HCT116 (cell line): Measurements from ENCODE around the gene SLC35F3. TPM values are rescaled to one million over a fixed set of nuclear protein-coding genes. Genes with fewer than 3 reads are reported as not detected.

Experiments
- ATAC-seq: fragments of 200-7000 bp; cut with Tn5 transposase; 2 replicates; pipeline ENCODE4 v1.9.1; 2020; ENCODE audit warnings: mild to moderate bottlenecking, moderate library complexity
- BruUV-seq: library from RNA; stranded (reverse); fragments of 400-500 nt; replicated peaks from 2 replicates; lab custom pipeline; 2021; lab: Mats Ljungman, UMichigan
- CTCF ChIA-PET: fragments of 300-600 bp; sonication (Branson Sonifier 250); formaldehyde crosslinking; loops from one replicate; lab custom pipeline; 2021; ENCODE audit warnings: antibody characterized with exemption; lab: Charles Lee
- POLR2A ChIA-PET: fragments of 300-600, 350-600 bp; sonication (Branson Sonifier 250); formaldehyde crosslinking; loops from one replicate; lab custom pipeline; 2021; ENCODE audit warnings: antibody characterized with exemption; lab: Charles Lee
- RAD21 ChIA-PET, 2 experiments: fragments of 300-600 bp; sonication (Branson Sonifier 250); formaldehyde crosslinking; loops; one replicate each; lab custom pipeline; 2023; ENCODE audit warnings: low total read pairs in 2 of 2; ENCODE audit not compliant: uncharacterized antibody in 2 of 2, unreplicated experiment in 2 of 2, low non-redundant PET in 1 of 2; lab: Charles Lee
- DNase-seq: peaks from one replicate; pipeline ENCODE4 v3.0.0-alpha.2; 2010; ENCODE audit warnings: low read depth, low spot score
- H2AFZ ChIP-seq: fragments of 200-600 bp; shearing (Covaris generic), sonication (generic); 2 replicates; pipeline ENCODE4 v1.6.1; 2017; ENCODE audit warnings: low read depth, mixed run types, mixed read lengths, antibody characterized with exemption, low read length; ENCODE audit not compliant: poor library complexity, severe bottlenecking
- H3K27ac ChIP-seq: 2 replicates; pipeline ENCODE4 v1.5.1; 2012; ENCODE audit warnings: low read depth, low read length
- H3K27me3 ChIP-seq: fragments of 200-600 bp; sonication (generic); 2 replicates; pipeline ENCODE4 v1.6.1; 2016; ENCODE audit warnings: mixed run types, low read length, mixed read lengths; ENCODE audit not compliant: insufficient read depth
- H3K36me3 ChIP-seq, 2 experiments: fragments of 200-500 bp in 1 of 2; fragments of 200-600 bp in 1 of 2; sonication (Bioruptor generic) in 1 of 2; sonication (generic) in 1 of 2; 2 replicates each; pipeline versions ENCODE4 v1.5.1 to v1.6.1; 2014 to 2016; ENCODE audit warnings: low read length in 2 of 2, inconsistent platforms in 1 of 2, mixed read lengths in 1 of 2, mixed run types in 1 of 2; ENCODE audit not compliant: insufficient read depth in 2 of 2, control insufficient read depth in 1 of 2
- H3K4me1 ChIP-seq, 2 experiments: fragments of 200-600 bp in 1 of 2; sonication (generic) in 1 of 2; 2 replicates each; pipeline versions ENCODE4 v1.5.1 to v1.6.1; 2012 to 2017; ENCODE audit warnings: low read length in 2 of 2, inconsistent platforms in 1 of 2, mild to moderate bottlenecking in 1 of 2, mixed read lengths in 1 of 2, mixed run types in 1 of 2, moderate library complexity in 1 of 2; ENCODE audit not compliant: insufficient read depth in 2 of 2, control insufficient read depth in 1 of 2
- H3K4me2 ChIP-seq: fragments of 200-600 bp; sonication (generic); 2 replicates; pipeline ENCODE4 v1.6.1; 2017; ENCODE audit warnings: mixed run types, low read length, mixed read lengths
- H3K4me3 ChIP-seq, 2 experiments: fragments of 200-600 bp in 1 of 2; sonication (generic) in 1 of 2; replicated peaks in 1 of 2; 2 replicates each; pipeline ENCODE4 v1.5.1; 2011 to 2016; ENCODE audit warnings: low read length in 2 of 2, control low read depth in 1 of 2, low read depth in 1 of 2, mild to moderate bottlenecking in 1 of 2, mixed read lengths in 1 of 2, mixed run types in 1 of 2
- H3K79me2 ChIP-seq: fragments of 200-600 bp; sonication (generic); 2 replicates; pipeline ENCODE4 v1.6.1; 2017; ENCODE audit warnings: mild to moderate bottlenecking, mixed run types, low read length, moderate library complexity, mixed read lengths; ENCODE audit not compliant: insufficient read depth
- H3K9ac ChIP-seq: fragments of 200-600 bp; sonication (generic); 2 replicates; pipeline ENCODE4 v1.6.1; 2016; ENCODE audit warnings: low read length, mixed read lengths
- H3K9me2 ChIP-seq: fragments of 200-600 bp; sonication (generic), shearing (Covaris generic); 2 replicates; pipeline ENCODE4 v1.6.1; 2017; ENCODE audit warnings: mixed run types, mild to moderate bottlenecking, moderate library complexity; ENCODE audit not compliant: insufficient read depth
- H3K9me3 ChIP-seq, 2 experiments: fragments of 200-500 bp in 1 of 2; fragments of 200-600 bp in 1 of 2; sonication (Bioruptor generic) in 1 of 2; sonication (generic) in 1 of 2; 2 replicates each; pipeline ENCODE4 v1.6.1; 2014 to 2017; ENCODE audit warnings: low read length in 2 of 2, mixed read lengths in 2 of 2, inconsistent platforms in 1 of 2, low read depth in 1 of 2, mild to moderate bottlenecking in 1 of 2, mixed run types in 1 of 2, moderate library complexity in 1 of 2; ENCODE audit not compliant: control insufficient read depth in 1 of 2, insufficient read depth in 1 of 2
- H4K20me1 ChIP-seq: fragments of 200-600 bp; sonication (generic), shearing (Covaris generic); 2 replicates; pipeline ENCODE4 v1.6.1; 2017; ENCODE audit warnings: mixed run types, mild to moderate bottlenecking, moderate library complexity; ENCODE audit not compliant: insufficient read depth
- EZH2 ChIP-seq: fragments of 200-600 bp; sonication (generic); IDR thresholded peaks from 2 replicates; pipeline ENCODE4 v1.6.1; 2017; ENCODE audit warnings: antibody characterized with exemption, mixed run types
- SP1 ChIP-seq: IDR thresholded peaks from 2 replicates; pipeline ENCODE4 v1.6.1; 2012; ENCODE audit warnings: low read depth
- TCF7L2 ChIP-seq: IDR thresholded peaks from 2 replicates; pipeline ENCODE4 v1.7.0; 2011; ENCODE audit warnings: borderline replicate concordance, inconsistent platforms; ENCODE audit not compliant: insufficient read depth, insufficient read length; ENCODE audit errors: extremely low read depth
- YY1 ChIP-seq: IDR thresholded peaks from 2 replicates; pipeline ENCODE4 v1.6.1; 2011; ENCODE audit warnings: low read length, low read depth, moderate library complexity, mild to moderate bottlenecking; ENCODE audit not compliant: insufficient replicate concordance; ENCODE audit errors: extremely low read depth
- ZBTB33 ChIP-seq: IDR thresholded peaks from 2 replicates; pipeline ENCODE4 v1.6.1; 2011; ENCODE audit warnings: mild to moderate bottlenecking, low read length, moderate library complexity; ENCODE audit not compliant: insufficient replicate concordance; ENCODE audit errors: extremely low read depth
- ZFX ChIP-seq: fragments of 450-650 bp; IDR thresholded peaks from 2 replicates; pipeline ENCODE4 v1.6.1; 2017
- intact Hi-C: fragments of 100-400 bp; cut with micrococcal nuclease; formaldehyde crosslinking; loops from 2 replicates; pipeline ENCODE4 v1.10.0; 2022
- total RNA-seq: library from RNA; stranded (reverse); gene quantifications from one replicate; pipeline ENCODE4 v1.2.1, GENCODE V29; 2021; ENCODE audit not compliant: unreplicated experiment

The SLC35F3 gene
- total RNA-seq, 1 experiment from 2014 or later: 6.4 TPM

GRCh38 chr1:234217316-234217840, 312.9 kb downstream of the SLC35F3 start:
- ChIA-PET CTCF (no interaction called here), RAD21 (no interaction called here), POLR2A (no interaction called here)
- Histone ChIP-seq H2AFZ (no peak overlapping the region), H3K9me2 (no peaks in the 10 kb centered on the region), H3K9me3 (no peaks in the 10 kb centered on the region), H3K79me2 (no peaks in the 10 kb centered on the region), H3K4me1 (no peaks in the 10 kb centered on the region), H3K36me3 (no peaks in the 10 kb centered on the region), H4K20me1 (no peaks in the 10 kb centered on the region), H3K27me3 (no peaks in the 10 kb centered on the region), H3K27ac (no peak overlapping the region), H3K9ac (no peak overlapping the region), H3K4me3 (no peak overlapping the region), H3K4me2 (no peak overlapping the region)
- BruUV-seq: no TSS peak
- no peak for ATAC-seq
- no peak for TF ChIP-seq EZH2
- TF ChIP-seq ZFX: no peak
- no peak for TF ChIP-seq YY1
- intact Hi-C loops: no loop called here
- no peak for DNase-seq

- no peak for DNase-seq
- H3K27ac ChIP-seq: no peak overlapping the region
- no peaks in the 10 kb centered on the region for H4K20me1 ChIP-seq
- H3K4me1 ChIP-seq: no peaks in the 10 kb centered on the region
- H3K79me2 ChIP-seq: no peaks in the 10 kb centered on the region
- no peak overlapping the region for H2AFZ ChIP-seq
- ATAC-seq: no peak
- no peaks in the 10 kb centered on the region for H3K9me3 ChIP-seq
- RAD21 ChIA-PET: no interaction called here
- no peaks in the 10 kb centered on the region for H3K9me2 ChIP-seq
- H3K4me3 ChIP-seq: no peak overlapping the region
- BruUV-seq: no TSS peak
- no peak for TF ChIP-seq ZBTB33
- TF ChIP-seq SP1: no peak
- no peak for TF ChIP-seq TCF7L2
- no peak for TF ChIP-seq EZH2
- POLR2A ChIA-PET: no interaction called here
- H3K4me2 ChIP-seq: no peak overlapping the region
- H3K9ac ChIP-seq: no peak overlapping the region
- intact Hi-C loops: no loop called here
- H3K27me3 ChIP-seq: no peaks in the 10 kb centered on the region
- no peaks in the 10 kb centered on the region for H3K36me3 ChIP-seq
- CTCF ChIA-PET: no interaction called here
Measured at GRCh38 chr1:234218078-234218477, 313.6 kb downstream of the SLC35F3 start.
